CD4-positive, alpha-beta T cell treated with Interleukin-1 beta for 1 hour (primary cell): ENCODE data around the gene RCBTB2.

Experiments
- DNase-seq, 2 donors: peaks; one replicate each; pipeline ENCODE4 v3.0.0-alpha.2; 2020 to 2022

The RCBTB2 gene

DNA sequence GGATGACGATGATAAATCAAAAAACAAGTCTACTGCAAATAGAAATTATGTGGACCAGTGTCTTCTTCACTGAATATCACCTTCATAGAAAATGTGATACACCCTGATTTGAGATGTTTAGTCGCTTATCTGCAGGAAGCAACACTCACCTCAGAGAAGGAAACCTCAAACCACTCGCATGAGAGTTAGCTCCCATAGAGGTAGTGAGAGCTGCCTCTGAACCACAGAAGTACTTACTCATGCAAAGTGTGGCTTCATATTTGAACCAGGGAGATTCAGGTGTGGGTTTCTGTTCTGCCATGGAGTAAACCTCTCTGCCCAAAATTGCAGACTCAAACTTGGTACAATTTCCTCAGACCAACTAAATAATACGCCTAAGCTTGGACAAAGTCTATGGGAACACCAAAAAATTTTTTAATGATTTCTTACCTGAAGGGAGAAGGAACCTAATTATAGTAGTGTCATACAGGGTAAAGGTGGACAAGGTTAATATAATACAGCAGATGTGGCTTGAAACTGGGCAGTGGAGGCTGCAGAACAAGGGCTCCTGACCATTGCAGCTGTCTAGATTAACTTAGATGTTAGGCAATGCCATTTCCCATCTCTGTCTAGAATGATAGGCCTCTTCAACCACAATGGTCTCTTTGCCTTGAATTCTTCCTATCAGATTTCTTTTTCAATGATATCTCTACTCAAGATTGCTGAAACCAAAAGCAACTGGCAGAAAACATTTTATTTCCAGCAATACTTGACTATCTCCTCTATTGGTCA lies 29.6 kb upstream of the RCBTB2 start:
- peak; percentile 72 to 84 for DNase-seq

DNA sequence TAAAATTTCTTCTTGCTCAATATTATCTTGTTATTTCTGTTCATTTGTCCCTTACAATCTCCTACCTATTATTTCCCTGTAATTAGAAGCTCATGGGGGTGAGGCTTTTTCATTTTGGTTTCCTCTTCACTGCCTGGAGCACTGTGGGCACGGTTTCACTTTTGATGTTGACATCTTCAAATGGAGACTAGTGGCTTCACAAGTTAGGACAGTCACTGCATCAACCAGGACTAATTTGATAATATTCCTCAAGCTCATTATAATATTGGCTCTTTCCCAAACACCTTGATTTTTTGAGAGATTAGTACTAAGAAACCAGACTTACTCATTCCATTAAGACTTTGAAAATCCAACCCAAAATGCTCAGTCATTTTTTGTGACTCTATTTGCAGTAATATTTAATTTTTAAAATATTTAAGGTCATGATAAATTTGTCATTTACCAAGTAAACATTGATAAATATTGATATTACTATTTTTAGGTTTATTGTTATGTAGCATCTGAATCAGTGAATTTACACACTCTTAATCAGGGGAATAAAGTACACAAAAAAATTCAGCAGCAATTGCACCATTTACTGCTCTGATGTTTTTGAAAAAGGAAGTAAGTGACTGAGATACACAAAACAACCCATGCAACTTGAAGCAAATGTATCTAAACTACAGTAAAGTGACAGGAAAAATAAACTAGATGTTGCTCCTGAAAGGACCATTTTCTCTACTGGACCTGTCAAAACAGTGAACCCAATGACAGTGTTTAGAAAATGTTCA lies 28.8 kb upstream of the RCBTB2 start:
- peak in 1 of 2 donors; percentile 26 for DNase-seq

DNA sequence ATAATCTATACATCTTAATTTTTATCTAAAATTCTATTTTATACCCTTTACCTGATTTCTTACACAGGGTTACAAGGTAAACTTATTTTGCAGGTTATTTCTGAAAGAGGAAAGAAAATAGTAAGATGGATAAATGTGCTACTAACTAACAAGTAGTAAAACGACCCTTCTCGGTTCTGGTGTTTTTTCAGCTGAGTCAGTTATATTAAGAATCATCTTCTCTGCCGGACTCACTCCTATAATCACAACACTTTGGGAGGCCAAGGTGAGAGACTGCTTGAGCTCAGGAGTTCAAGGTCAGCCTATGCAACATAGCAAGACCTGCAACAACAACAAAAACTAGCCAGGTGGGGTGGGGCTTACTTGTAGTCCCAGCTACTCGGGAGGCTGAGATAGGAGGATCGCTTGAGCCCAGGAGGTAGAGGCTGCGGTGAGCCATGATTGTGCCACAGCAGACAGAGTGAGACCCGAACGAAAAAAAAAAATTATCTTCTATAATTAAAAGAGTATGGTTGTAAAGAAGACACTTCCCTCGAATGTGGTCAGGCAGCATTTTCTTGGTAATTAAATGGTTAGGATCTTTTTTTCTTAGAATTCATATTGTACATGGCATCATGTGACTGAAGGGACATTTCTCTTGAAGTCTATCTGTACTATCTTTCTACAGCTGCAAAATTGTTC lies 27.9 kb upstream of the RCBTB2 start:
- DNase-seq, result no peak

DNA sequence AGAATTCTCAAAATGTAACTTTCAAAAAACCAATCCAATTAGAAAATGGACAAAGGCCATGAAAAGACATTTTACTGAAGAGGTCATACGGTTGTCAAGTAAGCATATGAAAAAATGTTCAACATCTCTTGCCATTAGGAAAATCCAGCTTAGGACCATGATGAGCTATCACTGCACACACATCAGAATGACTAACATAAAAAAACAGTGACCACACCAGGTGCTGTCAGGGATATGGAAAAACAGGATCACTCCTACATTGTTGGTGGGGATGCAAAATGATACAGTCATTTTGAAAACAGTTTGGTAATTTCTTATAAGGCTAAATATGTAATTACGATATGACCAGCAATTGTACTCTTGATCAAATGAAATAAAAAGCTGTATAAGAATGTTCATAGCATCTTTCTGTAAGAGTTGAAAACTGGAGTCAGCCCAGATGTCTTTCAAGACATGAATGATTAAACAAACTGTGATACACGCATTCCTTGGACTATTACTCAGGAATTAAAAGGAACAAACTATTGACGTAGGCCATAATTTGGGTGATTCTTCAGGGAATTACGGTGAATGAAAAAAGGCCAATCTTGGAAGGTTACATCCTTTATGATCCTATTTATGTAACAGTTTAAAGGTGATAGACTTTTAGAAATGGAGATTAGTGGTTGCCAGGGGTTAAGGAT lies 26.9 kb upstream of the RCBTB2 start:
- no peak for DNase-seq

DNA sequence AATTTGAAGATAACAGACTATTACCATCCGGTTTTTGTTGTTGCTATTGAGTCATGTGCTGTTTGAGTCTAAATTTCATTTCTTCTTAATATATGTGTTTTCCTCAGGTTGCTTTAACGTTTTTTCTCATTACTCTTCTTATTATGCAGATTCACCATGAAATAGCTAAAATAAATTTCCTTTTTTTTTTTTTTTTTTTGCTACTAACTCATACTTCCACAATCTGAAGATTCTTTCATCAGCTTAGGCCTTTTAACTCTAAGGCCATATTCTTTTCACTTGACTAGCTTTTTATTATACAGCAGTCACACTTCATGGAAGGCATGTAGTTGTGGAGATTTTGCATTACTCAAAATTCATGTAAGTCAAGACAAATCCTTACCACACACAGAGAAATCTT lies 23.9 kb upstream of the RCBTB2 start:
- no peak for DNase-seq

DNA sequence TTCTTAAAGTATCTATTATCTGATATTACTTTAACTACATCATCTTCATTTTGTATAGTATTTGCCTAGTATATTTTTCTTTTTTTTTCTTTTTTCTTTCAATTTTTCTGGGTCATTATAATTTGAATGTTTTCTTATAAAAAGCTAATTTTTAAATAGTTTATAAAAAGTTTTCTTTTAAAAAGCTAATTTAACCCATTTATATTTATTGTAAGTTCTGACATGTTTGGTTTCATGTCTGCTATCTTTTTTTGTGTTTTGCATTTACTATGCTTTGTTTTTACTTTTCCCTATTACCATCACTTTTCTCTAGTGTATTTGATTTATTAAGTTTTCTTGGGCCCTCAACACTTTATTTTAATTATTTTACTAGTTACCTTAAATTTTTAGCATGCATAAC lies 22.6 kb upstream of the RCBTB2 start:
- no peak for DNase-seq

DNA sequence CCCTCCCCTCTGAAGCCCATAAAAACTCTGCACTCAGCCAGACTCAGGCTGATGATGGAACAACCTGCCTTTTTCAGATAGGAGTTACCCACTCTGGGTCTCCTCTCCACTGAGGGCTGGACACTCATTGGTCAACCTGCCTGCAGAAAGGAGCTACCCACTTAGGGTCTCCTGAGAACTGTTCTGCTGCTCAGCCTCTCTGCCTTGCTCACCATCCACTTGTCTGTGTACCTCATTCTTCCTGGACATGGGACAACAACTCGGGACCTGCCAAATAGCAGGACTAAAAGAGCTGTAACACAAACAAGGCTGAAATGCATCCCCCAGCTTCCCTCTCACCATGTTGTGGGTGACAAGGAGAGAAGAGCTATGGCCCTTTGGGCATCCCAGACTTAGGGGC lies 18.4 kb upstream of the RCBTB2 start:
- no peak for DNase-seq

DNA sequence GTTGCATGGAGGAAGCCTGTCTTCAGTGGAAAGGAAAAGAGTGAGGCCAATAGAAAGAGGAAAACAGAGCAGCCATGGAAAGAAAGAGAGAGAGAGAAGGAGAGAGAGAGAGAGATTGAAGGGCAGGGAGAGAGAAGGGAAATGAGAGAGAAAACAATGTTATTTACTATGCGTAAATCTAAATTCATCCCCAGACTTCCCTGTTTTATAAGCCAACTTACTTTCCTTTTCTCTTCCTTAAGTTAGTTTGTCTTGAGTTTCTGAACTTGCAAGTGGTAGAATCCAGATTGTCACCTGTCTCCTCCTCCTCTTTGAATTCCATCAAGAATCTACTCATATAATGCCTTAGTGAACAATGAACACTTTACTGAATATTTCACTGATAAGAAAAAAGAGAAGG lies 16.8 kb upstream of the RCBTB2 start:
- no peak for DNase-seq

DNA sequence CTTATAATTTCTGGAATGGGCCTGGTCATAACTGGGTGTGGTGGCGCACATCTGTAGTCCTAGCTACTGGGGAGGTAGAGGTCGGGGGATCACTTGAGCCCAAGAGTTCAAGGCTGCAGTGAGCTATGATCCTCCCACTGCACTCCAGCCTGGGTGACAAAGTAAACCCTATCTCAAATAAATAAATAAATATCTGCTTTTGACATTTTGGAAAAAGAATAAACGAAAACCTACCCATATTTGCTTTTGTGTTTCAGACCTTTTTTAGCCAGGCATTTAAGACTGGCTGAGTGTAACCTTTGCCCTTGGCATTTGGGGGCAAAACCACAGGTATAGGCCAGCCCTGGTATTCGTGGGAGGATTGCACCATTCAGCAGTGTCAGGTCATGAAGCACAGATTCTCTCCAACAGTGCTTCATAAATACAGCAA lies 14.8 kb upstream of the RCBTB2 start:
- no peak for DNase-seq

DNA sequence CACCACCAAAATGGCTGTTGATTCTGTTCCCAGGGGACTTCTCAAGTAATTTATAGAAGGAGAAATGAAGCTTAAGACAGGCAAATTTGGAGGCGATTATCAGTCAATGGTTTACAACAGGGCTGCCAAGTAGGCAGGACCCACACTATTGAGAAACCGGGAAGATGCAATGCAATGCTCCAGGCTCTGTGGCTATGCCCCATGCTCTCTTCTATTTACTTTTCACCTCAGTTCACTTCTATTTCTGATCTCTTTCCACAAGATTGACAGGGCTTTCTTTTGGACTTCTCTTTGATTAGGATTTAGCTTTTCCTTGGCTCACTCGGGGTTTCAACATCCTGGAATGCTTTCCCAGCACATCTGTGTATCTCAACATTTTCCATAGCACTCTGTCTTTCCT lies 12.7 kb upstream of the RCBTB2 start:
- DNase-seq, result no peak

DNA sequence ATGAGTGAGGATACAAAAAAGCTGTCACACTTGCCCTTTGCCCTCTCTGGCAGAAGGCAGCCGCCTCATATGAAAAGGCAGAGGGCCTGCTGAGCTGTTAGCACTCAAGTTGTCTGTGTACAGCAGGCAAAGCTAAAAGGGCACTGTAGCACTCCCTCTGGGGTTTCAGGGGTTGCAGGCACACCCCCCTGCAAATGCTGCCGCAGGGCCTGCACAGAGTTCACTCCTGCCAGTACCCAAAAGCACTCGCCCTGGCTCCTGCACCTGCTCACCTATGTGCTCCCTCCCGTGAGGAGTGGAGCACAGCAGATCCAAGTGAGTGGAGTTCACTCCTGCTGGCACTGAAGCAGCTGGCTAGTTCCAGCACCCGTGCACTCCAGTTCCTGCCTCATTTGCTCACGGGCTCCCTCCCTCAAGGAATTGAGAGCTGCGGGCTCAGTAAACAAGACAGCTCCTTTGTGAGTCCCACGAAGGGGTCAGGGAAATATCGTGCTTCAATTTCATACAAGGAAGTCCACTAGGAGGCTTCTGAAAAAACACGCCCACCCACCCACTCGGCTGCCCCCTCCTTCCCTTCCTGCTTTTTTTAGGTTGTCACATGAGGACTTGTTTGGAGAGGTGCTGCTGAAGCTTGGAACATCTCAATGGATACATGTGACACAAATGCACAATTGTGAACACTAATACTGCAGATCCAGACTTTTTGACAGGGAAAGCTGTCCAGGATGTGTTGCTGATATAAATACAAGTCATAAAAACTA lies 9.9 kb upstream of the RCBTB2 start:
- DNase-seq, result no peak

DNA sequence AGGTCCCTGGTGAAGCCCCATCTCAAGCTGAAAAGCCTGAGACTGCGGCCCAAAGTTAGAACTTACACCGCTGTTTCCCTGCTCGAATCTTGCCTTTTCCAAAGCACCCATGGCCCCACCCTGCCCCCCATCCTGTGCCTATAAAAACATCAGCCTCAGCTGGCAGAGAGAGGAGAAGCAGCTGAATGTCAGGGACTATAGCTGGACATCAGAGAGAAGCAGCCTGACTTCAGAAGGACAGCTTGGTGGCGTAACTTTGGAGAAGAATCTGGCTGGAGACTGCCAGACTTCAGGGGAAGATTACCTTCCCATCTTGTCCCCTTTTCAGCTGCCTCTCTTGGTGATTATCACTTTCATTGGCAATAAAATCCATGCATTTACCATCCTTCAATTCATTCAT lies 9.3 kb upstream of the RCBTB2 start:
- no peak for DNase-seq

DNA sequence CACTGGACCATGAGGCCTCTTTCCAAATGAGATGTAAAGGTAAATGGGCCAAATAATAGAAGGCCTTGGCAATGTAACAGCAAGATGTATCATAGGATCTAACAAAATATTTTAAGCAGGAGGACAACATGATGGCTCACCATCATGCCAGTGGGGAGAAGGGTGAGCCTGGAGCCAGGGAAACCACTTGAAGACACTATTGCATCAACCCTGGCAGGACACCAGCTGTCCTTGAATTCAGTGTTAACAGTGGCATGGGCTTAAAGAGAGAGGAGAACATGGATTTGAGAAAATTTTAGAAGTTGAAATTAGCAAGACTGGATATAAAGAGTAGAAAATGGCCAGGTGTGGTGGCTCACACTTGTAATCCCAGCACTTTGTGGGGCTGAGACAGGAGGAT lies 6.7 kb upstream of the RCBTB2 start:
- DNase-seq, result no peak

DNA sequence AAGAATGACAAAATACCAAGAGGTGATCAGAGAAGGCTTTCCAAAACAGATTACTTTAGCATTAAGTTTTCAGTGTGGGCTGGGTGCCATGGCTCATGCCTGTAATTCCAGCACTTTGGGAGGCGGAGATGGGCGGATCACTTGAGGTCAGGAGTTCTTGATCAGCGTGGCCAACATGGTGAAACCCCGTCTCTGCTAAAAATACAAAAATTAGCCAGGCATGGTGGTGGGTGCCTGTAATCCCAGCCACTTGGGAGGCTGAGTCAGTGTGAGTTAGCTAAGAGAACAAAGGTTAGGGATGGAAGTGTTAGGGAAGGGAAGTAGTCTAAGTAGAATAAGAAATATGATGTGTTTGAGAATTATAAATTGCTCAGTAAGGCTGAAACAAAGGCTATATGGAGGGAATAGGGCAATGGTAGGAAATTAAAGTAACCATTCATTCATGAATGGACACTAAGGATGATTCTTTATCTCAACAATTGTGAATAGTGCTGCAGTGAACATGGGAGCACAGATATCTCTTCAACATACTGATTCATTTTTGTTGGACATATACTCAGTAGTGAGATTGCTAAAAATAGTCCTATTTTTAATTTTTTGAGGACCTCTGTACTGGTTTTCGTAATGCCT lies 3.9 kb upstream of the RCBTB2 start:
- no peak for DNase-seq

DNA sequence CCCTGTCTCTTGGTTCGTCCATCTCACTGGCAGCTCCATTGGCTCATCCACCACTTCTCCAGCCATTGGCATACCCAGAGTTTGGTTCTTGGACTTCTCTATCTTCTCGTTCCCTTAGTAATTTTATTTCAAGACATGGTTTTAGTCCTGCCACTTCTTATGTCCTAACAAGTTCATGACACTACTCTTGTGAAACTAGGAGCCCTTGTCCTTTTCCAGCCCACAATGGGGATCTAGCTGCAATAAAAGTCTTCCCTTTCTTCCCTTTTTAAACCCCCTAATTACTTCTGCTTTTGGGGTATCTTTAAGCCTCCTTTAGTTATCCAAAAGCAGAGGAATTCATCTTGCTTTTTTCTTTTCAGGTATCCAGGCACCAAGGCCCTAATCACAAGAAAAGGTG lies 2.9 kb upstream of the RCBTB2 start:
- DNase-seq, result no peak

DNA sequence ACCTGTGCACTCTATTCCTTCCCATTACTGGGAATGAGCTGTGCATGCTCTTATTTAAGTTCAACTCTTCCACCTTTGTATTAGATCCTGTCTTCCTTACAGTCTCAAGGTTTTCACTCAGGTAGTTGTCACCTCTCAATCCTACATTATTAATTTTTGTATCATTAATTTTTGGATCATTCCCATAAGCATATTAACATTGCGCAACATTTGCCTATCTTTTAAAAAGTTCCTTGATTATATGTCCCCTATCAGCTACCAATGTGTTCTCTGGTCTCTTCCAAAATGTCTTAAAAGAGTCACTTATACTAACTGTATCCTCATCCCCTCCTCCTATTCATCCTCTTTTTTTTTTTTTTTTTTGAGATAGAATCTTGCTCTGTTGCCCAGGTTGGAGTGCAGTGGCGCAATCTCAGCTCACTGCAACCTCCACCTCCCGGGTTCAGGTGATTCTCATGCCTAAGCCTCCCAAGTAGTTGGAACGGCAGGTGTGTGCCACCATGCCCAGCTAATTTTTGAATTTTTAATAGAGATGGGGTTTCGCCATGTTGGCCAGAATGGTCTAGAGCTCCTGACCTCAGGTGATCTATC lies 2.1 kb upstream of the RCBTB2 start:
- DNase-seq, result no peak

DNA sequence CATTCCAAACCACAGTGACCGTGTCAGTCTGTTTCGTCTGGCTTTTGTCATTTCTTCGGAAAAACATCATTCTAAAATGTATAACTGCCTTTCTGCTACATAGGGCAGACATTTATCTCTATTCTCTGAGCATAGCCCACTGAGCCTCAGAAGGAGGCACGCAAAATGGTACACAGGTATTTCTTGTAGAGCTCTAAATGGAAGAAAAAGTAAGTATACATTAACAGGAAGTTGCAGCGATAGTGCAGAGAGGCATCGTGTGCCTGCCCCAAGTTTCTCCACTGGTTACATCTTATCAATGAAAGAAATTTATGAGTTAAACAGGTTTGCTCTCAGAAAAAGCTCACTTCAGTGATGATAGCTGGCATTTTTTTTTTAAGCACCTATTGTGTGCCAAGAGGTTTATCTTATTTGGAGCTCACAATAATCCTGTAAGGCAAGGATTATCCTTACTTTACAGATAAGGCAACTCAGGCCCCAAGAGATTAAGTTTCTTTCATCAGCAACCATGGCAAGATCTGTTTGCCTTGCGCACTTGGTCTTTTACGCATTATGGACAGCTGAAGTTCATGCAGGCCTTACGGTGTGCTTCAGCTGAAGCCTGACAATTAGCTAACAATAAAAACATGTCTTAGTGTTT lies 1.2 kb upstream of the RCBTB2 start:
- DNase-seq, result no peak

DNA sequence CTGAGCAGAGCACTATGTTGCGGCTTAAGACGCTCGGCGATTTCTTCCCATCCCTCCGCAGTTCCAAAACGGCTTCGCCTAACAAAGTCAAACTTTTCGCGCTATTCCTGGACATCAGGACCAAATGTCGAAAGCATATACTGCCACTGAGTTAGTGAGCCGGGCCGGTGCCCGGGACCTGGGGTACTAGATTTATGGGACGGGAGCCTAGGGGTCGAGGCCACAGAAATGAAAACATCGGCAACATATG lies 699 bp downstream of the RCBTB2 start:
- DNase-seq, result no peak

DNA sequence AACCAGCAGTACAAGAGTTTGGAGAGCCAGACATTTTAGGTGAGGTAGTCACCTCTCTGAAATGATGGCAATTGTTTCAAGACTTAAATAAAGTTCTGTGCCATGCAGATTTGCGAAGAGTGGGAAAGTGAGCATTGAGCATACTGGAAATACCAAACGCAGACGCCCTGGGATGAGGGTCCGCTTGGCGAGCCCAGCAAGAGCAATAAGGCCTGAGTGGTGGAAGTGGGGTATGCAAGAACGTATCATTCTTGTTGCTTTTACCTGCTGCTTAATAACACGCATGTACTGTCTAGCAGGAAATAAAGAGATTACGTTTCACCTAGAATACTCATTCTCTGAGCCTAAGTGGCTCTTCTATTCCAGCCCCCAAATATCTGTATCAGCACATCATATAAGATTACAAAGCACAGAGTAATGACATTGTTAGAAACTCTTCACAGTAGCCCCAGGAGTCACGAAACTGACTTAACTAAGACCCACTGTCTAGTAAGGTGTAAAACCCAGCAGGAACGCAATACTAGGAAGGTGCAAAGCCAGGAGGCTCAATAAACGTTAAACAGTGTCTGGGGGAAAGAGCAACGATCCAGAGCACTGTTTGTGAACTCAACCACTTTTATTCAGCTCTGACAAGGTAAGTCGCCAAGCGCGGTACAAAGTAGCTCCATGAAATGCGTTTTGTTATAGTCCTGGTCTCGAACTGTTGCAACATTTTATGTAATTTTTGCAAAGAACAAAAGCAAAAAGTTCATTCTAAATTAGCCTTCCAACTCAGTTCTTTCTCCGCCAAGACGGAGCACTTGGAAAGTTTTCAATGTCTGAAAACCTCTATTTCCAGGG lies 1.2 kb downstream of the RCBTB2 start:
- peak in 1 of 2 donors; percentile 33 for DNase-seq

DNA sequence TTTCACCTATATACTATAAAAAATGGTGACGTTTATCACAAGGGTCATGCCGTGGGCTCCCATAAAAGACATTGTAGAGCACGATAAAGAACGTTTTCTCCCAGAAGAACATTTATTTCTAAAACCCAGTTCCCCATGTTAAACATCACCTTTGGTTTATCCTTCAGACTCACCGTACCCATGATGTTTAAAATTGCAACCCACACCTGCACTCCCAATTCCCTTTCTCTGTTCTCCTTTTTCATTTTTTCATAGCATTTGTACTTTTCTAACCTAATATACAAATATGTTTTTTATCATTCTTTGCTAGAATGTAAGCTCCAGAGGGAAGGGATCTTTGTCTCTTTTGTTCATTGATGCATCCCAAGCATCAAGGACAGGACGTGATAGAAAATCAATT lies 2.0 kb downstream of the RCBTB2 start:
- no peak for DNase-seq

DNA sequence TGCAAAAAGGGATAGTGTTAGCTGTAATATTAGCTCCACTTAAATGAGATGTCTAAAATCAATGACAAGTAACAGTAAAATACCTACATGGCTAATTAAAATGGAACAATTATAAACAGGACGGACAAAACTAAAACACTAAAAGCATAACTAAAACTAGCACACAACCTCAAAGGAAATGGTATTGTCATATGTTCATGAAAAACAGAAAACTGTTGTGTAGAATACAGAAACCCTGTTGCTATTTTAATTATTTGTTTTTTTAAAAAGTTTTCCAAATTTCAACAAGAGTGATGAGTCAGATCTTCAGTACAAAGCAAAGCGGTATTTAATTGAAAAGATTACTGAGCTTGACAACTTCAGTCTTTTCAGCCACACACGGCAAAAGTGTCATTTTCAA lies 4.2 kb downstream of the RCBTB2 start:
- DNase-seq, result no peak
